ENCODE measurements around the gene RPS6KA4. TPM values are rescaled to one million over a fixed set of nuclear protein-coding genes. Genes with fewer than 3 reads are reported as not detected.

RPS6KA4 gene
- total RNA-seq: 44.8 and 54.0 TPM in 2 replicates

GRCh38 chr11:64358907-64359711 is at the start of gene RPS6KA4:
TSS of gene RPS6KA4 (plus strand) at chr11:64359162. CDS start at chr11:64359236, 74 bp downstream.

GRCh38 chr11:64317325-64317960 is 41.5 kb upstream of the RPS6KA4 start, which contains the start of gene TRMT112:
TSS of gene TRMT112 (minus strand) at chr11:64317559. CDS start at chr11:64317526, 33 bp downstream.

GRCh38 chr11:64317961-64318765 is 40.8 kb upstream of the RPS6KA4 start, which contains the start of gene PRDX5:
TSS of gene PRDX5 (plus strand) at chr11:64318121. CDS start at chr11:64318216, 95 bp downstream.

GRCh38 chr11:64339754-64340408 is 19.1 kb upstream of the RPS6KA4 start, which contains the start of gene CCDC88B:
TSS of gene CCDC88B (plus strand) at chr11:64340204. CDS start at chr11:64340267, 63 bp downstream.

Small RNA genes within 50 kb of the gene (small RNA-seq; reads per million reads assigned to genes)
- gene MIR1237: 0.14 reads per million
- not detected for gene MIR7155

Other genes starting within 250 kb of the RPS6KA4 start
- gene MACROD1, start 193.0 kb upstream of the RPS6KA4 start, total RNA-seq: 20.9 and 23.1 TPM in 2 replicates
- gene STIP1, start 173.0 kb upstream of the RPS6KA4 start, total RNA-seq: 159 and 235 TPM in 2 replicates
- gene FERMT3, start 152.4 kb upstream of the RPS6KA4 start, total RNA-seq: 2.2 and 7.8 TPM in 2 replicates
- 28.7 and 29.9 TPM in 2 replicates for gene TRPT1, start 133.0 kb upstream of the RPS6KA4 start, total RNA-seq
- 46.3 and 51.8 TPM in 2 replicates for gene NUDT22, start 132.9 kb upstream of the RPS6KA4 start, total RNA-seq
- 7.0 and 7.4 TPM in 2 replicates for gene DNAJC4, start 128.6 kb upstream of the RPS6KA4 start, total RNA-seq
- 26.0 and 29.4 TPM in 2 replicates for gene VEGFB, start 124.6 kb upstream of the RPS6KA4 start, total RNA-seq
- gene FKBP2, start 118.1 kb upstream of the RPS6KA4 start, total RNA-seq: 40.3 and 48.5 TPM in 2 replicates
- 259 and 300 TPM in 2 replicates for gene PPP1R14B, start 112.2 kb upstream of the RPS6KA4 start, total RNA-seq
- gene PLCB3, start 107.6 kb upstream of the RPS6KA4 start, total RNA-seq: 35.3 and 61.4 TPM in 2 replicates
- 46.9 and 71.7 TPM in 2 replicates for gene BAD, start 74.5 kb upstream of the RPS6KA4 start, total RNA-seq
- 9.6 and 12.1 TPM in 2 replicates for gene GPR137, start 73.3 kb upstream of the RPS6KA4 start, total RNA-seq
- not detected in 2 replicates for gene KCNK4, start 67.9 kb upstream of the RPS6KA4 start, total RNA-seq
- gene CATSPERZ, start 58.8 kb upstream of the RPS6KA4 start, total RNA-seq: 1.1 TPM in 1 of 2 replicates, not detected in the other
- 31.2 and 36.0 TPM in 2 replicates for gene ESRRA, start 53.6 kb upstream of the RPS6KA4 start, total RNA-seq
- 138 and 175 TPM in 2 replicates for gene TRMT112, start 41.6 kb upstream of the RPS6KA4 start, total RNA-seq
- gene PRDX5, start 41.0 kb upstream of the RPS6KA4 start, total RNA-seq: 92.1 and 148 TPM in 2 replicates
- 0.20 and 1.8 TPM in 2 replicates for gene CCDC88B, start 19.0 kb upstream of the RPS6KA4 start, total RNA-seq
- not detected in 2 replicates for gene SLC22A11, start 196.8 kb downstream of the RPS6KA4 start, total RNA-seq
- gene SLC22A12, start 232.1 kb downstream of the RPS6KA4 start, total RNA-seq: not detected in 2 replicates